Omental fat pad (tissue), 4 donors: Measurements from ENCODE around the gene MAP1LC3B2. TPM values are rescaled to one million over a fixed set of nuclear protein-coding genes. Genes with fewer than 3 reads are reported as not detected.

ENCODE experiments used
- ATAC-seq: fragments of 150-250 bp; one replicate; pipeline ENCODE4 v1.9.1; 2016; ENCODE audit warnings: mild to moderate bottlenecking, moderate library complexity; ENCODE audit not compliant: low FRiP score
- DNase-seq: peaks from one replicate; pipeline ENCODE4 v3.0.0-alpha.2; 2019; ENCODE audit warnings: low spot score
- CTCF ChIP-seq, 3 donors: fragments of 450-650 bp; IDR thresholded peaks; one replicate each; pipeline ENCODE4 v1.5.1; 2016 to 2017; ENCODE audit warnings: antibody characterized with exemption in 3 of 3, mild to moderate bottlenecking in 3 of 3, moderate library complexity in 2 of 3
- total RNA-seq, 4 donors: library from RNA; depleted of rRNA; stranded (reverse); fragments of >200 nt; gene quantifications; one replicate each; pipeline ENCODE4 v1.1.0, GENCODE V29; 2016

The MAP1LC3B2 gene
- total RNA-seq, 4 donors from 2014 or later = 1.7 to 7.1 TPM; not detected in 2

DNA sequence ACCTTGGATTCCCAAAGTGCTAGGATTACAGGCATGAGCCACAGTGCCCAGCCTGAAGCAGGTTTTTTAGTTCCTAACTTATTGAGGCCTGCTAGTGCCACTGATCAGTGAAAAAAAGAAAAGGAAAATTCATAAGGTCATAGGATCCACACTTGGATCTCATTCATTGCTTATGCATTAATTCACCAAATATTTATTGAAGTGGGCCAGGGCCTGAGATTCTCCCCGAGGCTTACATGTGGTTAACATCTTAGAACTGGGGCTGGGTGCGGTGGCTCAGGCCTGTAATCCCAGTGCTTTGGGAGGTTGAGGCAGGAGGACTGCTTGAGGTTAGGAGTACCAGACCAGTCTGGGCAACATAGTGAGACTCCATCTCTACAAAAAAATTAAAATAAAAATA, 29.5 kb upstream of the MAP1LC3B2 start:
- DNase-seq = no peak
- TF ChIP-seq CTCF (IDR thresholded peaks at IDR 0.05) = no peak
- no peak for ATAC-seq

DNA sequence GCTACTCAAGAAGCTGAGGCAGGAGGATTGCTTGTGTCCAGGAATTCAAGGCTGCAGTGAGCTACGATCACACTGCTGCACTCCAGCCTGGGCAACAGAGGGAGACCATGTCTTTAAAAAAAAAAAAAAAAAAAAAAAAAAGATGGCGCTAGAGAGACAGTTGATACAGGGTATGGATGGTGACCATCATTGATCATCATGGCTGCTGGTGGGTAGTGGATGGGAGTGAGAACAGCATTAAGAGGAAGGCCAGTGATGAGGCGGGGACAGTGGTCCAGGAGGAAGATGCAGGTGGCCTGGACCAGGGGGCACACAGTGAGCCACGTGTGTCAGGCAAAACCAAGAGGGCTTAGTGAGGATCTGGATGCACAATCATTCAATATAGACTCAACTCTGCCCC, 26.8 kb upstream of the MAP1LC3B2 start:
- DNase-seq (no peak), ATAC-seq (no peak)
- no peak for TF ChIP-seq CTCF (IDR thresholded peaks at IDR 0.05)

GRCh38 chr12:116532986-116533342, 26.2 kb upstream of the MAP1LC3B2 start:
- DNase-seq (no peak), ATAC-seq (no peak)
- no peak for TF ChIP-seq CTCF (IDR thresholded peaks at IDR 0.05)

DNA sequence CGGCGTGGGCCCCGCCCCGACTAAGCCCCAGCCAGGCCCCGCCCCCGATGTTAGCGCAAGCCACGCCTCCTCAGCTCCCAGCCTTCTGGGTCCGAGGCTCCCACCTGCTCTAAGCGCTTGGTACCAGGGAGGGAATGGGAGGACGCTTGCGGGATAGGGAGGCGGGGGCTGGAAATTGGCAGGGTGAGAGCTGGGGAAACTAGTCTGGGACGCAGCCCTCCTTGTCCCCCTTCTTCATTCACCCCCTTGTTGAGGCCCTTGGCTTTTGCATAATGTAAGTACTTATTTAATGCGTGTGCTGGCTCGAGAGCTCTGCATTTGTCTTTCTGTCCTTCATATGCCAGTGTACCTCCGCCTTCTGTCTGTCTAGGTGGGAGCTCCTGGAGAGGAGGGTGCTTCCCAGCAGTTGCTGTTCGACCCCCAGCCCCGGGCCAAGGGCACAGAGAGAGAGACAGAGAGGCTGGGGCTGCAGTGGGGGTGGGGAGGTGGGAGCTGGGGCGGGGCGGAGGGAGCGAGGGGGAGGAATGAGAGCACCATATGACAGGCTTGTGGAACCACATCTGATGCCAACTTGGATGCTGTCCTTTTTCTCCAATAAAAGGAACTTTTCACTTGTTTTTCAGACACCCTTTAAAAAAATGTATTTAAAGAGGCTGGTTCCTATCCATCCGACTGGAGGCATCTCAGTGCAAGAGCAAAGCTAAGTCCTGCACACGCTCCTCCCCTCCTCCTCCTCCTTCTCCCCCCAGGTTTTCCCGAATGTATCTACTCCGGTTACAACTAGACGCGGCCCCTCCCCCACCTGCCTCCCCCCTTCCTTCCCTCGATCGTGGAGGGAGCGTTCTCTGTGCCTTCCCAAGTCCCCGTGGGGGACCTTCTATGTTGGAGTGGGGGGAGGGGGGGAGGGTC, 25.6 kb upstream of the MAP1LC3B2 start:
- TF ChIP-seq CTCF (IDR thresholded peaks at IDR 0.05) = no peak
- ATAC-seq (peak; percentile 81), DNase-seq (peak; percentile 59)

DNA sequence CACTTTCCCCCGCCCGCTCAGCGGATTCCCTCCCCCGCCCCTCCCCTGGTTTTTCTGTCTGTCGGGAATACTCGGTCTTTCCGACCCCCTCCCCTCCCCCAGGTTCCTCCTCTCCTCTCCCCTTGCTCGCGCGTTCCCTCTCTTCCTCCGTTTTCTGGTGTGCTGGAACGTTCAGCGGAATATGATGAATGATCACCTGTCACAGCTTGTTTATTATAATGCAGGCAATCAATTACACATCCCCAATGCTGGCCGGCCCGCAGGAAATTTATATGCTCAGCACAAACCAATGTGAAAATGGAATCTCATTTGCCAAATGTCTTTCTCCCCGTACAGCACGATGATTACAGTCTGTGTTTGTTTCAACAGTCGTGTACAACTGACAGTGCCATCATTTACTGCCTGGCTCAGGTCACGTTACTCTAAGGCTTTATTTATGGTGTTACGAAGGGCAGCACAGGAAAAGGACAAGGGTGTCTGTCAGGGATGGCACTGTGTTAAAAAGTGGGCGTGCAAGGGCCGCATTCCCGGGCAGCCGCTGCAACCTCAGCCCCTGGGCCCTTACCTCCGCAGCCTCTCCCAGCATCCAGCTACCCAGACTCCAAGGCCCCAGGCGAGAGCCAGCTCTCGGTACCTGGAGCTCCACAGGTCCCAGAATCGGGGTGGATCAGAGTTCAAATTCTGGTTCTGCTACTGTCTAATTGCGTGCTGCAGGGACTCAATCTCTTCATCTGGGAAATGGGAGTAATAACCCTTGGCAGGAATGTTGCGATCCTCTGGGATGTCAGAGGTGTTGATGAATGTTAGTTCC, 24.7 kb upstream of the MAP1LC3B2 start:
- no peak for TF ChIP-seq CTCF (IDR thresholded peaks at IDR 0.05)
- ATAC-seq (peak; percentile 67), DNase-seq (peak; percentile 29)

DNA sequence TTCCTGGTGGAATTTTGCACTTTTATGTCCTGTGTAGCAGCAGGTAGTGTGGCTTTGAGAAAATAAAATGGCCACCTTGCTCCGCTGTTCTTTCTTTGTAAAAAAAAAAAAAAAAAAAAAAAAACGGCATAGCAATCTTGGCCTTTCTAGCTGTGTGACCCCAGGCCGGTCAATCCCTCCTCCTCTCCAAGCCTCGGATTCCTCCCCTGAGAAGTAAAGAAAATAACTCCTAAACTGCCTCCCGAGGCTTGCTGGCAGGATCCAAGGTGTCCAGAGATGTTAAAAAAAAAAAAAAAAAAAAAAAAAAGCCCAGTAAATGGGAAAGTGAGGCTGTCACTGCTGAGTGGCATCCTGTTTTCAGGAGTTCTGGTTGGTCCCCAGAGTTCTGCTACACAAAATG, 23.9 kb upstream of the MAP1LC3B2 start:
- TF ChIP-seq CTCF (IDR thresholded peaks at IDR 0.05) = no peak
- DNase-seq (no peak), ATAC-seq (no peak)
